NCI-H524 (cell line): ENCODE results near the gene RNFT1.
"Not testable (repeated sequence)": the region's sequence is repeated elsewhere in the genome, so short reads cannot be mapped to it uniquely, and the experiment has no call there.

Source experiments
- DNase-seq, 2 experiments: peaks; one replicate each; lab custom pipeline; 2025; lab: John Stamatoyannopoulos, UW

RNFT1 gene

GRCh38 chr17:59964482-59965328 is at the start of gene RNFT1:
TSS of gene RNFT1 (minus strand) at chr17:59964740. CDS start at chr17:59964663, 77 bp downstream.
- DNase-seq: peak; percentile 64 to 85

GRCh38 chr17:60009326-60009725 is 44.8 kb upstream of the RNFT1 start:
- not testable (repeated sequence) for DNase-seq

- DNase-seq: not testable (repeated sequence)
These were observed 43.8 kb upstream of the RNFT1 start for GRCh38 chr17:60008377-60008776.

- no peak for DNase-seq
These were observed 41.6 kb upstream of the RNFT1 start for GRCh38 chr17:60006160-60006559.

- not testable (repeated sequence) for DNase-seq
These were observed 40.0 kb upstream of the RNFT1 start for GRCh38 chr17:60004561-60004960.

GRCh38 chr17:60002405-60002804 is 37.9 kb upstream of the RNFT1 start:
- not testable (repeated sequence) for DNase-seq

GRCh38 chr17:59996608-59997007 is 32.1 kb upstream of the RNFT1 start:
- not testable (repeated sequence) for DNase-seq

GRCh38 chr17:59975166-59975565 is 10.6 kb upstream of the RNFT1 start:
- DNase-seq: not testable (repeated sequence)

- DNase-seq: not testable (repeated sequence)
These were observed 8.9 kb upstream of the RNFT1 start for GRCh38 chr17:59973483-59973882.

- no peak for DNase-seq
These were observed 8.2 kb upstream of the RNFT1 start for GRCh38 chr17:59972778-59973177.

- not testable (repeated sequence) for DNase-seq
These were observed 7.2 kb upstream of the RNFT1 start for GRCh38 chr17:59971771-59972170.

- DNase-seq: peak; percentile 35 to 53
These were observed 630 bp downstream of the RNFT1 start for GRCh38 chr17:59963738-59964481.

GRCh38 chr17:59962739-59963318 is 1.7 kb downstream of the RNFT1 start:
- no peak for DNase-seq

GRCh38 chr17:59959574-59959973 is 5.0 kb downstream of the RNFT1 start:
- DNase-seq: not testable (repeated sequence)

GRCh38 chr17:59954856-59955255 is 9.7 kb downstream of the RNFT1 start:
- no peak for DNase-seq

GRCh38 chr17:59950049-59950448 is 14.5 kb downstream of the RNFT1 start:
- no peak for DNase-seq

GRCh38 chr17:59947310-59947709 is 17.2 kb downstream of the RNFT1 start:
- DNase-seq: not testable (repeated sequence)

GRCh38 chr17:59946433-59946832 is 18.1 kb downstream of the RNFT1 start:
- peak in 1 of 2 experiments; percentile 4 for DNase-seq

GRCh38 chr17:59941131-59941530 is 23.4 kb downstream of the RNFT1 start:
- no peak for DNase-seq

- not testable (repeated sequence) for DNase-seq
These were observed 23.8 kb downstream of the RNFT1 start for GRCh38 chr17:59940697-59941096.

- DNase-seq: not testable (repeated sequence)
These were observed 31.2 kb downstream of the RNFT1 start for GRCh38 chr17:59933317-59933716.

- DNase-seq: not testable (repeated sequence)
These were observed 33.8 kb downstream of the RNFT1 start for GRCh38 chr17:59930768-59931167.
